Measurements from ENCODE around the gene MEIOB. TPM values are rescaled to one million over a fixed set of nuclear protein-coding genes. Genes with fewer than 3 reads are reported as not detected.

MEIOB gene
- total RNA-seq, 2 donors from 2014 or later: 0.26 TPM; not detected in 1

GRCh38 chr16:1839554-1839953 is 32.4 kb downstream of the MEIOB start:
- no peak overlapping the region for H3K4me3 ChIP-seq
- WGBS, 2 donors: 73 to 75% methylated on average over 9 of the region's 9 CpGs
- H3K4me1 ChIP-seq: no peaks in the 10 kb centered on the region
- H3K27ac ChIP-seq: no peak overlapping the region
- no peaks in the 10 kb centered on the region for H3K9me3 ChIP-seq
- DNase-seq (no peak), ATAC-seq (no peak)
- H3K36me3 ChIP-seq (replicated peaks in 1 of 2; ENCODE audit: insufficient read depth in 1 of 2, low read depth in 2 of 2): no peaks in the 10 kb centered on the region
- H3K27me3 ChIP-seq: no peaks in the 10 kb centered on the region
- no peak for TF ChIP-seq POLR2A (IDR thresholded peaks at IDR 0.05)
- no peak for TF ChIP-seq CTCF (IDR thresholded peaks at IDR 0.05)
- intact Hi-C loops (cut with DNase I): no loop called here

- ATAC-seq (no peak), DNase-seq (no peak)
- no peak for TF ChIP-seq POLR2A (IDR thresholded peaks at IDR 0.05)
- no peak for TF ChIP-seq CTCF (IDR thresholded peaks at IDR 0.05)
- 56 to 61% methylated on average over 5 of the region's 5 CpGs for WGBS, 2 donors
- Histone ChIP-seq H3K9me3 (no peaks in the 10 kb centered on the region), H3K36me3 (replicated peaks in 1 of 2; ENCODE audit: insufficient read depth in 1 of 2, low read depth in 2 of 2) (no peaks in the 10 kb centered on the region), H3K4me3 (no peak overlapping the region), H3K4me1 (peaks cover 30% of the 10 kb centered on the region), H3K27ac (no peak overlapping the region), H3K27me3 (no peaks in the 10 kb centered on the region)
- intact Hi-C loops (cut with DNase I): no loop called here
Observed at GRCh38 chr16:1834096-1834495, 37.9 kb downstream of the MEIOB start.

- intact Hi-C loops (cut with DNase I): no loop called here
- H3K4me3 ChIP-seq: no peak overlapping the region
- no peak overlapping the region for H3K27ac ChIP-seq
- ATAC-seq (no peak), DNase-seq (no peak)
- no peaks in the 10 kb centered on the region for H3K9me3 ChIP-seq
- 68 to 74% methylated on average over 8 to 9 of the region's 9 CpGs for WGBS, 2 donors
- no peaks in the 10 kb centered on the region for H3K27me3 ChIP-seq
- H3K36me3 ChIP-seq (replicated peaks in 1 of 2; ENCODE audit: insufficient read depth in 1 of 2, low read depth in 2 of 2): no peaks in the 10 kb centered on the region
- TF ChIP-seq POLR2A (IDR thresholded peaks at IDR 0.05) (no peak), CTCF (IDR thresholded peaks at IDR 0.05) (no peak)
- peaks cover 41% of the 10 kb centered on the region for H3K4me1 ChIP-seq
Observed at GRCh38 chr16:1832838-1833454, 39.0 kb downstream of the MEIOB start.

GRCh38 chr16:1831186-1832075 is 40.5 kb downstream of the MEIOB start:
- H3K36me3 ChIP-seq (replicated peaks in 1 of 2; ENCODE audit: insufficient read depth in 1 of 2, low read depth in 2 of 2): no peaks in the 10 kb centered on the region
- H3K27me3 ChIP-seq: no peaks in the 10 kb centered on the region
- TF ChIP-seq CTCF (IDR thresholded peaks at IDR 0.05) (no peak), POLR2A (IDR thresholded peaks at IDR 0.05) (no peak)
- H3K27ac ChIP-seq: peak overlapping the region in 3 of 4 donors; percentile 56 to 96 (median 95)
- DNase-seq: no peak
- no peaks in the 10 kb centered on the region for H3K9me3 ChIP-seq
- intact Hi-C loops (cut with DNase I): no loop called here
- no peak overlapping the region for H3K4me3 ChIP-seq
- 75 to 83% methylated on average over 15 to 19 of the region's 19 CpGs for WGBS, 2 donors
- ATAC-seq: no peak
- peaks cover 45% of the 10 kb centered on the region for H3K4me1 ChIP-seq

All from body of pancreas (tissue), 4 donors.